ENCODE data around the gene TMEM255B.

TMEM255B gene

GRCh38 chr13:113846636-113847318 lies 87.8 kb downstream of the TMEM255B start:
- no peak for DNase-seq (ENCODE audit: low read depth)
- H3K4me3 ChIP-seq (ENCODE audit: low read depth, low read length) = no peak overlapping the region
- TF ChIP-seq MAX (IDR thresholded peaks at IDR 0.05; ENCODE audit: low read depth, low read length) = no peak
- no peak for TF ChIP-seq POLR2A (IDR thresholded peaks at IDR 0.05; ENCODE audit: extremely low read depth, insufficient read length)
- TF ChIP-seq, protein P1, sequence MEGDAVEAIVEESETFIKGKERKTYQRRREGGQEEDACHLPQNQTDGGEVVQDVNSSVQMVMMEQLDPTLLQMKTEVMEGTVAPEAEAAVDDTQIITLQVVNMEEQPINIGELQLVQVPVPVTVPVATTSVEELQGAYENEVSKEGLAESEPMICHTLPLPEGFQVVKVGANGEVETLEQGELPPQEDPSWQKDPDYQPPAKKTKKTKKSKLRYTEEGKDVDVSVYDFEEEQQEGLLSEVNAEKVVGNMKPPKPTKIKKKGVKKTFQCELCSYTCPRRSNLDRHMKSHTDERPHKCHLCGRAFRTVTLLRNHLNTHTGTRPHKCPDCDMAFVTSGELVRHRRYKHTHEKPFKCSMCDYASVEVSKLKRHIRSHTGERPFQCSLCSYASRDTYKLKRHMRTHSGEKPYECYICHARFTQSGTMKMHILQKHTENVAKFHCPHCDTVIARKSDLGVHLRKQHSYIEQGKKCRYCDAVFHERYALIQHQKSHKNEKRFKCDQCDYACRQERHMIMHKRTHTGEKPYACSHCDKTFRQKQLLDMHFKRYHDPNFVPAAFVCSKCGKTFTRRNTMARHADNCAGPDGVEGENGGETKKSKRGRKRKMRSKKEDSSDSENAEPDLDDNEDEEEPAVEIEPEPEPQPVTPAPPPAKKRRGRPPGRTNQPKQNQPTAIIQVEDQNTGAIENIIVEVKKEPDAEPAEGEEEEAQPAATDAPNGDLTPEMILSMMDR (IDR thresholded peaks at IDR 0.05; ENCODE audit: low read depth, low read length) = no peak
- TF ChIP-seq MYC (IDR thresholded peaks at IDR 0.05; ENCODE audit: low read depth, low read length) = no peak

DNA sequence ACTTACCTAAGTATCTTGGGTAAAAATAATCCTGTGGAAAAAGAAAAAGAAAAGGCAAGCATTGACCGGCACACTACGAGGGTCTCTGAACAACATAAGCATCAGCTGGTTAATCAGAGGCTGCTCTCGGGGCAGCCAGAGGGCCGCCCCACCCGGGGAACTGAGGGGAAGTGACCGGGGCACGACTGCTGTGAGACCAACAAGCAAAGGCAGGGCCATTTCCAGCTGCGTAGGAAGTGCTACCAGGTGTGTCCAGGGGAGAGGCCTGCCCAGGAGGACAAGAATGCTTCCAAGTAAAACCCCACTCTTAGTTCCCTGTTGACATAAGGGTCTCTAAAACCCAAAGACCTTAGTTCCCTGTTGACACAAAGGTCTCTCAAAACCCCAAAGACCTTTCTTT lies 89.0 kb downstream of the TMEM255B start:
- no peak overlapping the region for H3K4me3 ChIP-seq (ENCODE audit: low read depth, low read length)
- no peak for DNase-seq (ENCODE audit: low read depth)
- TF ChIP-seq POLR2A (IDR thresholded peaks at IDR 0.05; ENCODE audit: extremely low read depth, insufficient read length) = no peak
- no peak for TF ChIP-seq MAX (IDR thresholded peaks at IDR 0.05; ENCODE audit: low read depth, low read length)
- TF ChIP-seq, protein P1 (IDR thresholded peaks at IDR 0.05; ENCODE audit: low read depth, low read length) = no peak
- TF ChIP-seq MYC (IDR thresholded peaks at IDR 0.05; ENCODE audit: low read depth, low read length) = no peak

DNA sequence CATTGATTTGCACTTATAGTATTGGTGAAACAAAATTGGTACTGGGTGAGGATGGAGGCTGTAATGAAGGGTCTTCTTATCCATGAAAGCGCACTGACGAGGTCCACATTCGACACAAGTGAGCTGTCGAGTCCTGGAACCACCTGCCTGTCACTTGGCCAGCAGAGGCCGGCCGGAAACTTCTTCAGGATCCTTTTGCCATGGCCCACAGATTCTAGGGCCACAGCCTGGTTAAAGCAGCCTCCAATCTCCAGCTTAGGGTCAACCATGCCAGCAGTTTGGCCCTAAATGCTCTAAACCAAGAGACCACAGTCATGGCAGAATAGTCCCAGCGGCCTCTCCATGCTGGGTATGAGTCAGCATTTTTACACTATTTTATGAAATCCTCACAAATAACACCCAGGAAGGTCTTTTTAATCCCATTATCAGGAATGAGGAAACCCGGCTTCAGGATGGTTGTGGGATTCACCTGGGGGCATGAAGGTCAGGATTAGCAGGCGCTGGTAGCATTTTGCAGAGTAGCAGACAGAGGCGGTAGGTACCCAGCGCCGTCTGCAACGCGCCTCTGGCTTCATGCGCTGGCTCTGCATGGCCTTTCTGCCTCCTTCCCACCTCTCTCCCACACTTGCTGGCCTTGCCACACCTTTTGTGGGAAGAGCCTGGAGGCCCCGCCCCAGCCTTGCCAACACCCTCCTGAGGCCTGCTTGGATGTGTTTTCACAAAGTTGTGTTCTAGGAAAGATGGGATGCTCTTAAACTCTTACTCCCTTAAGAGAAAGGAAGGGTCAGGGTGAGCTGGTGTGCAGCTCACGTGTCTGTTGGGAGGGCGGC lies 89.6 kb downstream of the TMEM255B start:
- H3K4me3 ChIP-seq (ENCODE audit: low read depth, low read length) = no peak overlapping the region
- TF ChIP-seq, protein P1 (IDR thresholded peaks at IDR 0.05; ENCODE audit: low read depth, low read length) = no peak
- TF ChIP-seq POLR2A (IDR thresholded peaks at IDR 0.05; ENCODE audit: extremely low read depth, insufficient read length) = no peak
- no peak for TF ChIP-seq MYC (IDR thresholded peaks at IDR 0.05; ENCODE audit: low read depth, low read length)
- TF ChIP-seq MAX (IDR thresholded peaks at IDR 0.05; ENCODE audit: low read depth, low read length) = no peak
- DNase-seq (ENCODE audit: low read depth) = no peak

GRCh38 chr13:113849546-113849945 lies 90.5 kb downstream of the TMEM255B start:
- no peak overlapping the region for H3K4me3 ChIP-seq (ENCODE audit: low read depth, low read length)
- TF ChIP-seq POLR2A (IDR thresholded peaks at IDR 0.05; ENCODE audit: extremely low read depth, insufficient read length) (no peak), MAX (IDR thresholded peaks at IDR 0.05; ENCODE audit: low read depth, low read length) (no peak), MYC (IDR thresholded peaks at IDR 0.05; ENCODE audit: low read depth, low read length) (no peak)
- TF ChIP-seq, protein P1 (IDR thresholded peaks at IDR 0.05; ENCODE audit: low read depth, low read length) = no peak
- DNase-seq (ENCODE audit: low read depth) = no peak

DNA sequence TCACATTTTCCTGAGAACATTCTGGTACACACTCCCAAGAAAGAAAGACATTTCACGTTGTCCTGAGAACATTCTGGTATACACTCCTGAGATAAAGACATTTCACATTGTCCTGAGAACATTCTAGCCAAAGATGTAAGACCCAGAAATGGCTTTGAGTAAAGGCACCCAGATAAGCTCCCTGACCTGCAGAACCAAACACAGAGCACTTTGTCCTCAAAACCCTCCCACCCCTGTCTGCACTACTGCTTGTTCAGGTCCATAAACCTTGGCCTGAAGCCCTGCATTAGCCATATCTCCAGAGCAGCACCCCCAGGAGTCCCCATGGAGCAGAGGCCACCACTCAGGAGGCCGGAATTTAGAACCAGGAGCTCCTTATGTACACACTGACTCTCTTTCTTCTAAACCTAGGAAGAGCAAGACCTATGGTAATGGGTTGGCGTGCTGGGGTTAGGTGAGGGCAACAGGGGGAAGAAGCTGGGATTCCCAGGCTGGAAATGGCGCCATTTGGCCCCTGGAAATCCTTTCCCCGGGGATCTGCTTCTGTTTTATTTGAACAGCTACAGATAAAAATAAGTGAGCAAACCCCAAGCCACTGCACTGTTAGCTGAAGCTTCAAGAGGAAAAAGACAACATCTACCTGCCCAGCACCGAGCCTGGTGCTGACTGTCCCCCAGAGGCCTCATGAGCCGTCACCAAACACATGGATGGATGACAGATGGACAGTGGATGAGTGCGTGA lies 91.1 kb downstream of the TMEM255B start:
- no peak overlapping the region for H3K4me3 ChIP-seq (ENCODE audit: low read depth, low read length)
- DNase-seq (ENCODE audit: low read depth) = no peak
- TF ChIP-seq, protein P1 (IDR thresholded peaks at IDR 0.05; ENCODE audit: low read depth, low read length) = no peak
- no peak for TF ChIP-seq POLR2A (IDR thresholded peaks at IDR 0.05; ENCODE audit: extremely low read depth, insufficient read length)
- TF ChIP-seq MYC (IDR thresholded peaks at IDR 0.05; ENCODE audit: low read depth, low read length) = no peak
- no peak for TF ChIP-seq MAX (IDR thresholded peaks at IDR 0.05; ENCODE audit: low read depth, low read length)

All from NB4 (cell line).